T-helper 9 cell (primary cell): ENCODE data around the gene NPC1L1.

ENCODE experiments used
- DNase-seq: peaks from one replicate; pipeline ENCODE4 v3.0.0-alpha.2; 2020

The NPC1L1 gene

GRCh38 chr7:44497155-44498027 lies 43.7 kb downstream of the NPC1L1 start:
- no peak for DNase-seq

DNA sequence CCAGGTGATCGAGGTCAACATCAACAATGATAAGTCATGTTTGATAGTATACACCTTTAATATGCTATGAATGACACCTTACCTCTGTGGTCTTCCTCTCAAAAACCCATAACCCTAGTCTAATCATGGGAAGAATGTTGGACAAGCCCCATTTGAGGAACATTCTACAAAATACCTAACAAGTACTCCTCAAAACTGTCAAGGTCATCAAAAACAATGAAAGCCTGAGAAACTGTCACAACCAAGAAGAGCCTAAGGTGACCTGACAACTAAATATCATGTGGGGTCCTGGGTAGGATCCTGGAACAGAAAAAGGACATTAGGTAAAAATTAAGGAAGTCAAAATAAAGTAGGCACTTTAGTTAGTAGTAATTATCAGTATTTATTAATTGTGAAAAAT lies 44.7 kb downstream of the NPC1L1 start:
- DNase-seq: no peak

DNA sequence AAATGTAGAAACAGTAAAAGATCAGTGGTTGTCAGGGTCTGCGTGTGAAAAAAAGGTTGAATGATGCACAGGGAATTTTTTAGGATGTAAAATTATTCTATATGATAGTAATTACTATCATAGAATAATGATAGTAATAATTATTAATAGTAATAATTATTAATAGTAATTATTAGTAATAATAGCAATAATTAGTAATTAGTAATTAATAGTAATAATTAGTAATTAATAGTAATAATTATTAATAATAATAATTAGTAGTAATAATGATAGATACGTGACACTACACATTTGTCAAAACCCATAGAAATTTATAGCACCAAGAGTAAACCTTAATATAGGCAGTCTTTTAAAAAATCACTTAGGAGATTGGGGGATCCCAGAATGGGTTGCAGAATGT lies 46.2 kb downstream of the NPC1L1 start:
- DNase-seq: no peak

- no peak for DNase-seq
These were observed 49.9 kb downstream of the NPC1L1 start for GRCh38 chr7:44491229-44491628.

GRCh38 chr7:44490351-44491200 lies 50.6 kb downstream of the NPC1L1 start, which contains the start of gene NUDCD3:
Gene NUDCD3, minus strand, starts transcription at chr7:44490658. Its CDS starts 58 bp downstream, at chr7:44490600.
- DNase-seq: peak; percentile 71

DNA sequence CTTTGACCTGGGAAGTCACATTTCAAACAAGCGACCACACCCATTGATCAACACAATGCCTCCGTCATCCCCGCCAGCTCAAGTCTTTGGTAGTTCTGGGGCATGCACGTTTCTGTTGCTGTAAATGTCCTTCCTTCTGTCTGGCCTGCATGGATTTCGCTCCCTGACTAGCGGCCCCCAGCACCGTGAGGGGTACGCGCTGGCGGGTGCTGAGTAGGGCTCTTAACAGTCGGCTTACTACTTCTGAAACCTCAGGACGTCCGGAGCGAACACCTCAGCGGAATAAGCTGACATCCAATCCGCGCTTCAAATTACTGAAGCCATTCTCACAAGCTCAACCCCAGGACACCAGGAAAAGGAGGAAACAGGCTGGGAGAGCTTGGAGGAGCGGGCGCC lies 51.2 kb downstream of the NPC1L1 start:
- peak; percentile 26 for DNase-seq

DNA sequence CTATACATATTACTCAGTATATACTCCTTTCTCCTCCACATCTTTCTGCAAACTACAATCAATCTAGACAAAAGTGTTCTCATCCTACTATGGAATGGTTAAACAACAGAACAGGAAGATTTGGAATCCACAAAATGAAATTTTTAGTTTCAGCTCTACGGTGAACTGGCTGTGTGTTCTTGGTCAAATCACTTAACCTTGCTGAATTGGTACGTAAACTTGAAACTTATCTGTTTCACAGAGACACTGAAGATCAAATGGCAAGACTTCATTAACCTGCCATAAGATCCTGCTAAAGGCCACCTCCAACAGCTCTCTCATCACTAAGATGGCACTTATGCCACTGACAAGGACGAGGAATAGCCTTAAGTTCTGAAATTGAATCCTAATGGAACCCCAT lies 52.2 kb downstream of the NPC1L1 start:
- no peak for DNase-seq

DNA sequence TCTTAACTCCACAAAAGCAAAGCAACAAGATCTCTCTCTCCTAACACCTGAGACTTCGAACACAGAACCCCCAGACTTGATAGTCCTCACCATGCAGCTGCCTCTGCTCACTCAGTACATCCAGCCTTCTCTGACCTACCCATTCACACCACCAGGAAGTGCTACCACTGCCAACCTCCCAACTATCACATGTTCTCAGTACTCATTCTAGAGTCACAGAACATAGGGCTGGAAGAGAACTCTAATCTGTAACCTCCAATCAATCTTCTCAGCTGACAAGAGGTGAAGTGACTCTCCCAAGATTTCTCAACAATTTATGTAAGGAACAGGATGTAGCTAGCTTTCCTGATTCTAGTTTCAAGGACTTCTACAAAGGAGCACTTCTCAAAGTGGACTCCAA lies 54.4 kb downstream of the NPC1L1 start:
- no peak for DNase-seq

- DNase-seq: no peak
These were observed 55.1 kb downstream of the NPC1L1 start for GRCh38 chr7:44486001-44486400.

DNA sequence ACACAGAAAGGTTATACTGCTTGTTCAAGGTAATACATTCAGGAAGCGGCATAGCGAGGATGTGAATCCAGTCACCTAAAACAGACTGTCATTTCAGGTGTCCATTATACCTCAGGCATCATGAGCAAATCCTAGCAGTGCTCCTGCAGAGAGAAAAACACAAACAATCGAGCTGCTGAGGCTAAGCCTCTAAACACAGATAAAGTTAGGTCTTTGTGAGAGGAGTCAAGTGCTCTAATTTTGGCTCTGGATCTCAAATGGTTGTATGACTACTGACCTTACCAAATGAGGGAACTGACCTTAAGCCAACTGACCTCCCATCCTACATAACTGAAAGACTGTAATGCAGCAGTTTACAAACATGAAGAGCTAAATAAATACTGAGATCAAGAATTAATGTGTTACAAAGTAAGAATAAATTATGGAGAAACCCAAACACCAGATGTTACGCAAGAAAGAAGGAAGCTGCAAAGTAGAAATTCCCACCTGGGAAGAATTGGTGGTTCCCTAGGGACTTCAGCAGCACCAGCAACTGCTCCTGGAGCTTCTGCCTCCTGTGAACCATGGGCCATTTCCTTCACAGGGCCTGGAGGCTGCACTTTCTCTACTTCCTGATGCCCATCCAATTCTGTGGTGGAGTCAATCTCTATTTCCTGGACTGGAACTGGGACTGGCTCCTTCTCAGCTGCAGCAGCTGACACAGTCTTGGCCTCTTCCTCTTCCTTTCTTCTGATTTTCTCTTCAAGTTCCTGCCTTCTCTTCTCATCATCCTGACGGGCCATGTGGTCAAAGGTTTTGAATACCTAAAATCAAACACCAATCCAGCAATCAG lies 56.4 kb downstream of the NPC1L1 start:
- DNase-seq: no peak

GRCh38 chr7:44482502-44483485 lies 58.3 kb downstream of the NPC1L1 start:
- no peak for DNase-seq

DNA sequence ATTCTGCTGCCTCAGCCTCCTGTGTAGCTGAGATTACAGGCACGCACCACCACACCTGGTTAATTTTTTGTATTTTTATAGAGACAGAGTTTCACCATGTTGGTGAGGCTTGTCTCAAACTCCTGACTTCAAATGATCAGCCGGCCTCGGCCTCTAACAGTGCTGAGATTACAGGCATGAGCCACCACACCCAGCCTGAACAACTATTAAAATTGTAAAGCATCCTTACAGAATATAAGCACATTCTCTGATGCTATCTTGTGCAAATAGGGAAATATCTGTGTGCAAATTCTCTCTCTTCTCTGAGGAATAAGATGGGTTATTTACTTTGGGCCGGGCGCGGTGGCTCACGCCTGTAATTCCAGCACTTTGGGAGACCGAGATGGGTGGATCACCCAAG lies 63.2 kb downstream of the NPC1L1 start:
- DNase-seq: no peak

DNA sequence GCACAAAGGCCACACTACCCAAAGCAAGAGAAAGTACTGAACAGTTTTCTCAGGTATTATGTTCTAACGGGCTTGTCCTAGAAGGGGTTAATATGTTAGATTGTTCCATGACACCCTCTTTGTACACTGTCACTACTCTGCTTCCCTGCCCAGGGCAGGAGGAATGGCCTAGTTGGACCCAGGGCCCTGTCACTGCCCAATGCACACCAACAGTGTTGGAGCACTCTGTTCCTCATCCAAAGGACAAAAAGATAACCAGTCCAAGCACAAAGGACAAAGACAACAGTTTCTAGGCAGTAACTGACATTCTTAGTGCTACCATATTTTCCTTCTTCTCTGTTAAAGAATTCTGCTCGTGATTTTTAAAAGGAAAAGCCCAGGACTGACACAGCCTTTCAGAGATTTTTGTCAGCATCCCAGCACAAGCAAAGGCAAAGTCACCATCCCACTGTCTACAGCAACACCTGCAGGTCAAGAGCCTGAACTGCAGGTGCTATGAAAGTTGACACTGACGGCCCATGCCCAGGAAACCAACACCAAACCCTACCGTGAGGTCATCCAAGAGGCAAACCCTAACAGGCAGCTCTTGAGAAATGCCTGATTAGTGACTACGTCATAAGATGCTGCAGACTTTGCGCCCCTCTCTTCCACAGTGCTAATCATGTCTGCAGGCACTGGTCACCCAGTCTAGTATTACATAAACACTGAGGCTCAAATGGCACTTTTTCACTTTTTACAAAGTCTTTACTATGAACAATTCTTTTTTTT lies 63.9 kb downstream of the NPC1L1 start:
- peak; percentile 44 for DNase-seq

GRCh38 chr7:44476313-44476712 lies 64.8 kb downstream of the NPC1L1 start:
- DNase-seq: no peak

GRCh38 chr7:44473295-44473694 lies 67.8 kb downstream of the NPC1L1 start:
- DNase-seq: no peak

DNA sequence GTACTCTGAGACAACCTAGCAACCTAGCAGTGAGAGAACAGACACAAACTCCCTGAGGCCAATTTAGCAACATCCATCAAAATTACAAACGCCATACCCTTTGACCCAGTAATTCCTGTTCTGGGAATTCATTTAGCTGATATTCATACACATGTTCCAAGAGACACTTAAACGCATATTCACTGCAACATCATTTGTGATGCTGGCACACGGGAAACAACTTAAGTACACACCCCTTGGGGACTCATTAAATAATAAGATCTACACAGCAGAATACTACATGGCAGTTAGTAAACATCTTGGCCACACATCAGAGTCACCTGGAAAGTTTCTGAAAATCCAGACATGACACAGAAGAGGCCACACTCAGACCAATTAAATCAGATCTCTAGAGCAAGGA lies 68.3 kb downstream of the NPC1L1 start:
- no peak for DNase-seq

DNA sequence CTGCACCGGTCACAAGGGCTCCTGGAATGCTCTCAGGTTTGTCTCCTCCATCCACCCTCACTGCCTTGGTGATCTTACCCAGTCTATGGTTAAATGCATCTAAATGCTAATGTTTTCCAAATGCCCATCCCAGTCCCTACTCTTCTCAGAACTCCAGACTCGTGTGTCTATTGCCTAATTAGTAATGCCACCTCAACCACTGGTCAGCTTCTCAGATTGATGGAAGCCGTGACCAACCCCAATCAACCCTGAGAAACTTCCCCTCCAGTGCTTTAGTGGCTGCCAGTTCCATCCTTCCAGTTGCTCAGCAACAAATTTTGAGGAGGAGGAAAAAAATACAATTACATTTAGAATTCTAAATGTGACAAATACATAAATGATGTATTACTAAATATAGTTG lies 69.3 kb downstream of the NPC1L1 start:
- no peak for DNase-seq

DNA sequence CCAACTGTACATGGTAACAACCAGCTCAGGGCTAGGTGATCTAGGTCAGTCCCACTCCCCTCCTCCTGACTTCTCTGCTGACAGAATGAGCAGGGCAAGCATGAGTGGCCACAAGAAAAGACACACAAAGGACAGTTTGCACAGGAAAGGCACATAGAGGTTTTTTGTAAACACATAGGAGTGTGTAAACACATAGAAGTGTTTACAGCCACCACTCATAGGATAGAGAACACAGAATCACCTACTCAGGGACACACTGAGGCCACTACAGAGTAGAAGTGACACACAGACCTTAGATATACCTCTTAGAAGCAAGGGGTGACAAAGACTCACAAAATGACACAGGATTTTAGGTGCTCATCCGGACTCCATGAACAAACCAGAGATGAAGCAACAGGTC lies 69.7 kb downstream of the NPC1L1 start:
- no peak for DNase-seq

DNA sequence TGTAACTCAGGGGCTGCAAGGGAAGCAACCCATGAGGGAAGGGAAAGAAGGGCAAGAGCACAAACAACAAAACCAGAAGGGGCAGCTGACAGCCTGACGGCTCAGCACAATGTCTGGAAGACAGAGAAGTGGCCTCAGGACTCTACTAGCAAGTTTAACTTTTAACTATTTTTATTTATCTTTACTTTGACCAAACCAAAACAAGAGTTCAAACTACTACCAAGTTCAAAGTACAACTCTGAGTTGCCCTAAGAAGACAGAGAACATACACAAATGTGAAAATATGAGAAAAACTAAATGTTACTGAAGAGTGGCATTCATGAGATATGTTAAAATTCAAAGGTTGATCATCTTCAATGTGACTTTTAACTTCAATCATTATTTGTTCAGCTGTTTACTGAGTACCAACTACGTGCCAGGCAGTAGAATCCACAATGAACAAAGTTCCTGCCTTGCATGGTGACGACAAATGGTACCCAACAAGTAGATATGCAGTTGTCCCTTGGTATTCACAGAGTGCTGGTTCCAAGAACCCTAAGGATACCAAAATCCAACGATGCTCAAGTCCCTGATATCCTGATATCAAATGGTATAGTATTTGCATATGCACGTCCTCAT lies 70.4 kb downstream of the NPC1L1 start:
- no peak for DNase-seq

DNA sequence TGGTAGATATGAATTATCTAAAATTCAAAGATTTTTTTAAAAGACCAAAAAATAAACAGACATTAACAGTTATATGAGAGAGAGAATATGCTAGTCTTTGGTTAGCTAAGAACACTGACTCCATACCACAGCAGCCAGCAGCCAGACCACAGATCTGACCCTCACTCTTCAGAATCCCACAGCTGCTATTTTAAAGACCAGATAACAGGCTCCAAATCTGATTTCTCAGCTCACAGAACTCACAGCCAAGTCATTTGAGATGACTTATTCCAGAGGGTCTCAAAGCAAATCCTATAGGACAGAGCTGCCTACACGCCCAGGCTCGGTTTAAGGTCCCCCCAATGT lies 71.0 kb downstream of the NPC1L1 start:
- no peak for DNase-seq
